Activated naive CD4-positive, alpha-beta T cell treated with anti-CD3 and anti-CD28 coated beads, Interleukin-2, amount 50 U/mL, for 24 hours (primary cell): Measurements from ENCODE around the gene LIPK.
"Not testable (repeated sequence)": the region's sequence is repeated elsewhere in the genome, so short reads cannot be mapped to it uniquely, and the experiment has no call there.

ENCODE experiments used
- H3K27ac Mint-ChIP-seq: one replicate; pipeline ENCODE4 v1.8.0; 2021; ENCODE audit warnings: mild to moderate bottlenecking, mixed read lengths
- H3K27me3 Mint-ChIP-seq: one replicate; pipeline ENCODE4 v1.8.0; 2021; ENCODE audit warnings: mixed read lengths
- H3K36me3 Mint-ChIP-seq: one replicate; pipeline ENCODE4 v1.8.0; 2021; ENCODE audit warnings: mixed read lengths
- H3K4me1 Mint-ChIP-seq: one replicate; pipeline ENCODE4 v1.8.0; 2021; ENCODE audit warnings: mixed read lengths
- H3K4me3 Mint-ChIP-seq: one replicate; pipeline ENCODE4 v1.8.0; 2021; ENCODE audit warnings: mild to moderate bottlenecking, mixed read lengths
- H3K9me3 Mint-ChIP-seq: one replicate; pipeline ENCODE4 v1.8.0; 2021; ENCODE audit warnings: mixed read lengths

Gene LIPK, protein sequence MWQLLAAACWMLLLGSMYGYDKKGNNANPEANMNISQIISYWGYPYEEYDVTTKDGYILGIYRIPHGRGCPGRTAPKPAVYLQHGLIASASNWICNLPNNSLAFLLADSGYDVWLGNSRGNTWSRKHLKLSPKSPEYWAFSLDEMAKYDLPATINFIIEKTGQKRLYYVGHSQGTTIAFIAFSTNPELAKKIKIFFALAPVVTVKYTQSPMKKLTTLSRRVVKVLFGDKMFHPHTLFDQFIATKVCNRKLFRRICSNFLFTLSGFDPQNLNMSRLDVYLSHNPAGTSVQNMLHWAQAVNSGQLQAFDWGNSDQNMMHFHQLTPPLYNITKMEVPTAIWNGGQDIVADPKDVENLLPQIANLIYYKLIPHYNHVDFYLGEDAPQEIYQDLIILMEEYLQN

GRCh38 chr10:88705958-88706357 lies at the start of gene LIPK:
Gene LIPK, plus strand, starts transcription at chr10:88706249. Its CDS starts 18,295 bp downstream, at chr10:88724544.
- no peaks in the 10 kb centered on the region for H3K36me3 Mint-ChIP-seq
- no peak within 1 kb of the TSS for H3K27ac Mint-ChIP-seq
- H3K9me3 Mint-ChIP-seq, result no peaks in the 10 kb centered on the region
- peaks cover 19% of the 10 kb centered on the region for H3K4me1 Mint-ChIP-seq
- no peak within 1 kb of the TSS for H3K4me3 Mint-ChIP-seq
- H3K27me3 Mint-ChIP-seq, result peaks cover 1% of the 10 kb centered on the region

DNA sequence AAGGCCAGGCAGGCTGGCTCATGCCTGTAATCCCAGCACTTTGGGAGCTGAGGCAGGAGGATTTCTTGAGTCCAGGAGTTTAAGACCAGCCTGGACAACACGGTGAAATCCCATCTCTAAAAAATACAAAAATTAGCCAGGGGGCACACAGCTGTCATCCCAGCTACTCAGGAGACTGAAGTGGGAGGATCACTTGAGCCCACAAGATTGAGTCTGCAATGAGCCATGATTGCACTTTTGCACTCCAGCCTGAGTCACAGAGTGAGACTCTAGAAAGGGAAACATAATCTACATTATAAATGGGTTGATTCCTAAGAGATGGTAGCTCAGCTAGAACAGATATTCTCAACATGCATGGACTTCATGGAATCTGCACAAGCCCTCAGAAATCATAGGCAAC lies 48.1 kb upstream of the LIPK start:
- Mint-ChIP-seq H3K9me3 (no peaks in the 10 kb centered on the region), H3K27me3 (peaks cover 7% of the 10 kb centered on the region), H3K27ac (no peak overlapping the region), H3K4me3 (no peak overlapping the region), H3K36me3 (no peaks in the 10 kb centered on the region), H3K4me1 (no peaks in the 10 kb centered on the region)

DNA sequence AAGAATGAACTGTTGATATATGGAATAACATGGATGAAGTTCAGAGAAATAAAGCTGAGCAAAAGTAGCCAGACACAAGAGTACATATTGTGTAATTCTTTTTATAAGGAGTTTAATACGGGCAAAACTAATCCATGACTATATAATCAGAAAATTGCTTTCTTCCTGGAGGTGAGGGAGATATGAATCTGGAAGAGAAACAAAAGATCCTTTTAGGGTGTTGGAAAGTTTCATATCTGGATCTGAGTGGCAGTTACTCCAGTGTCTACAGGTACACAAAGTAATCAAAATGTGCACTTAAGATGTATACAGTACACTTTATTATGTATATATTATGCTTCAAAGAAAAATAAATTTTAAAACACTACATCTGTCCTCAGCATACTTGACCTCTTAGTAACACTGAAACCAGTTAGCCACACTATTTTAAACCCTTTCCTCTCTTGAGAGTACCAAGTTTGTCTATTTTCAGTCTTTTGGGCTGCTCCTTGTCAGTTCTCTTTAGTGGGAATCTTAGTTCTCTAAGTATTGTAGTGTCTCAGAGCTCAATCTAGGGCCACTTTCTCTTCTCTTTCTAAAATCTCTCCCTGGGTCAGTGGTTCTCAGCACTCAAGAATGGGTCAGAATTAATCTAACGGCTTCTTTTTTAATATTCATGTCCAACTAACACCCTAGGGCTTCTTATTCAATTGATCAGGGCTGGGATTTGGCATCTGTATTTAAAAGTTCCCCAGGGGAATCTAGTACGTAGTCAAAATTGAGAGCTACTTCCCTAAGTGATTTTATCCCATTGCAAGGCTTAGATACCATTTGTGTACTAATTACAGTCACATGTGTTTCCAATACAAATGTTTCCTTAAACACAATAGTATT lies 46.1 kb upstream of the LIPK start:
- Mint-ChIP-seq H3K36me3 (no peaks in the 10 kb centered on the region), H3K27me3 (peaks cover 7% of the 10 kb centered on the region), H3K4me3 (no peak overlapping the region), H3K9me3 (no peaks in the 10 kb centered on the region), H3K4me1 (no peaks in the 10 kb centered on the region), H3K27ac (no peak overlapping the region)

DNA sequence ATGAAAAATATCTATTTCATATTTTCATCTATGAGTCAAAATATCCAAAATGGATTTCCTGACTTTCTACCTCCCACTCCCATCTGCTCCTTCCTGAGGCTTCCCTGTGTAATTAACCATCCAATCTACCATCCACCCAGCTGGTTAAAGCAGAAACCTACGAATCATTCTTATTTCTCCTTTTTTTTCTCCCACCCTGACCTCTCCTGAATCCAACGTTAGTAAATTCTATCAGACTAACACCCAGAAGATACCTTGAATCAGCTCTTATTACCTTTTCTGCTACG lies 45.5 kb upstream of the LIPK start:
- no peaks in the 10 kb centered on the region for H3K9me3 Mint-ChIP-seq
- H3K27me3 Mint-ChIP-seq, result peaks cover 7% of the 10 kb centered on the region
- no peaks in the 10 kb centered on the region for H3K36me3 Mint-ChIP-seq
- no peak overlapping the region for H3K27ac Mint-ChIP-seq
- no peaks in the 10 kb centered on the region for H3K4me1 Mint-ChIP-seq
- H3K4me3 Mint-ChIP-seq, result no peak overlapping the region

DNA sequence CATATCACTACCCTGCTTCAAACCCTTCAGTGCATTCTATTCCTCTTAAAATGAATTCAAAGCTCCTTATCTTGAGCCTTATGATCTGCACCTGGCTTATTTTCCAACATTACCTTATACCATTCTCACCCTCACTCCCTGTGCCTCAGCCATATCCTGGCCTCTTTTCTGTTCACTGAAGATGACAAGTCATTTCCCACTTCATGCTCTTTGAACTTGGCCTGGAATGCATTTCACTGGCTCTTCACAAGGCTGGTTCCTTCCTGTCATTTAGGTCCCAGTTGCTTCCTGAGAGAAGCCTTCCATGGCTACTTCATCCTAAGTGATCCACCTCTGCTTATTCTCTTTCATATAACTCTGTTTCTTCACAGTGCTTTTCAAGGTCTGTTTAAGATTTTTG lies 45.0 kb upstream of the LIPK start:
- no peak overlapping the region for H3K4me3 Mint-ChIP-seq
- H3K4me1 Mint-ChIP-seq, result no peaks in the 10 kb centered on the region
- H3K9me3 Mint-ChIP-seq, result no peaks in the 10 kb centered on the region
- H3K27me3 Mint-ChIP-seq, result peaks cover 7% of the 10 kb centered on the region
- no peaks in the 10 kb centered on the region for H3K36me3 Mint-ChIP-seq
- H3K27ac Mint-ChIP-seq, result no peak overlapping the region

- H3K36me3 Mint-ChIP-seq, result no peaks in the 10 kb centered on the region
- H3K27me3 Mint-ChIP-seq, result peaks cover 5% of the 10 kb centered on the region
- H3K4me3 Mint-ChIP-seq, result no peak overlapping the region
- H3K9me3 Mint-ChIP-seq, result no peaks in the 10 kb centered on the region
- no peak overlapping the region for H3K27ac Mint-ChIP-seq
- H3K4me1 Mint-ChIP-seq, result no peaks in the 10 kb centered on the region
Observed at GRCh38 chr10:88661577-88661976, 44.5 kb upstream of the LIPK start.

DNA sequence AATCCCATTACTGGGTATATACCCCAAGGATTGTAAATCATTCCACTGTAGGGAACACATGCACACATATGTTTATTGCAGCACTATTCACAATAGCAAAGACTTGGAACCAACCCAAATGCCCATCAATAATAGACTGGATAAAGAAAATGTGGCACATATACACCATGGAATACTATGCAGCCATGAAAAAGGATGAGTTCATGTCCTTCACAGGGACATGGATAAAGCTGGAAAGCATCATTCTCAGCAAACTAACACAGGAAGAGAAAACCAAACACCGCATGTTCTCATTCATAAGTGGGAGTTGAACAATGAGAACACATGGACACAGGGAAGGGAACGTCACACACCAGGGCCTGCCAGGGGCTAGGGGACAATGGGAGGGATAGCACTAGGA lies 42.9 kb upstream of the LIPK start:
- not testable (repeated sequence) for H3K4me1 Mint-ChIP-seq, H3K9me3 Mint-ChIP-seq, H3K4me3 Mint-ChIP-seq, H3K36me3 Mint-ChIP-seq, H3K27me3 Mint-ChIP-seq
- H3K27ac Mint-ChIP-seq, result peak overlapping the region; percentile 63

- Mint-ChIP-seq H3K4me1 (no peaks in the 10 kb centered on the region), H3K9me3 (no peaks in the 10 kb centered on the region), H3K4me3 (no peak within 1 kb of the TSS), H3K27me3 (peaks cover 4% of the 10 kb centered on the region), H3K27ac (peak within 1 kb of the TSS; percentile 63), H3K36me3 (no peaks in the 10 kb centered on the region)
Observed at GRCh38 chr10:88664142-88664541, 41.9 kb upstream of the LIPK start, which contains the start of gene LIPF. Gene LIPF, plus strand, starts transcription at chr10:88664442. Its CDS starts 2,856 bp downstream, at chr10:88667298.

DNA sequence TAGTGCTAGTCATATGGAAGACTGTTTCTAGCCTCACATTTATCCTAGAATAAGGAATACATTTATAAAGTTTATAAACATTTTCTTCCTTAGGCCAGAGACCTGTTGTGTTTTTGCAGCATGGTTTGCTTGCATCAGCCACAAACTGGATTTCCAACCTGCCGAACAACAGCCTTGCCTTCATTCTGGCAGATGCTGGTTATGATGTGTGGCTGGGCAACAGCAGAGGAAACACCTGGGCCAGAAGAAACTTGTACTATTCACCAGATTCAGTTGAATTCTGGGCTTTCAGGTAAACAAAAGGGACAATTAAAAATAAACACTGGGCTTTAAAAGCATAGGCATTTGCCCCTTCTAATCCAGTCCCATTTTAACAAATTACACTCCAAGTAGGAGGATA lies 37.6 kb upstream of the LIPK start:
- H3K36me3 Mint-ChIP-seq, result no peaks in the 10 kb centered on the region
- H3K4me1 Mint-ChIP-seq, result peaks cover 7% of the 10 kb centered on the region
- no peak overlapping the region for H3K27ac Mint-ChIP-seq
- H3K4me3 Mint-ChIP-seq, result no peak overlapping the region
- no peaks in the 10 kb centered on the region for H3K27me3 Mint-ChIP-seq
- H3K9me3 Mint-ChIP-seq, result no peaks in the 10 kb centered on the region

GRCh38 chr10:88670497-88670896 lies 35.6 kb upstream of the LIPK start:
- no peaks in the 10 kb centered on the region for H3K27me3 Mint-ChIP-seq
- no peaks in the 10 kb centered on the region for H3K9me3 Mint-ChIP-seq
- no peaks in the 10 kb centered on the region for H3K36me3 Mint-ChIP-seq
- H3K4me3 Mint-ChIP-seq, result no peak overlapping the region
- peak overlapping the region; percentile 1 for H3K27ac Mint-ChIP-seq
- peaks cover 7% of the 10 kb centered on the region for H3K4me1 Mint-ChIP-seq

- no peaks in the 10 kb centered on the region for H3K27me3 Mint-ChIP-seq
- H3K36me3 Mint-ChIP-seq, result no peaks in the 10 kb centered on the region
- no peaks in the 10 kb centered on the region for H3K9me3 Mint-ChIP-seq
- H3K4me3 Mint-ChIP-seq, result no peak overlapping the region
- H3K4me1 Mint-ChIP-seq, result peaks cover 7% of the 10 kb centered on the region
- H3K27ac Mint-ChIP-seq, result peak overlapping the region; percentile 9
Observed at GRCh38 chr10:88672041-88672440, 34.0 kb upstream of the LIPK start.

GRCh38 chr10:88676283-88677060 lies 29.6 kb upstream of the LIPK start:
- Mint-ChIP-seq H3K4me1 (no peaks in the 10 kb centered on the region), H3K27ac (no peak overlapping the region), H3K4me3 (no peak overlapping the region), H3K9me3 (no peaks in the 10 kb centered on the region), H3K36me3 (no peaks in the 10 kb centered on the region), H3K27me3 (peaks cover 1% of the 10 kb centered on the region)

- Mint-ChIP-seq H3K27ac (no peak overlapping the region), H3K36me3 (no peaks in the 10 kb centered on the region), H3K4me1 (no peaks in the 10 kb centered on the region), H3K27me3 (peaks cover 4% of the 10 kb centered on the region), H3K4me3 (no peak overlapping the region), H3K9me3 (no peaks in the 10 kb centered on the region)
Observed at GRCh38 chr10:88680958-88681357, 25.1 kb upstream of the LIPK start.

GRCh38 chr10:88682491-88682890 lies 23.6 kb upstream of the LIPK start:
- H3K4me1 Mint-ChIP-seq, result no peaks in the 10 kb centered on the region
- H3K27ac Mint-ChIP-seq, result no peak overlapping the region
- H3K27me3 Mint-ChIP-seq, result peaks cover 3% of the 10 kb centered on the region
- H3K4me3 Mint-ChIP-seq, result no peak overlapping the region
- no peaks in the 10 kb centered on the region for H3K36me3 Mint-ChIP-seq
- no peaks in the 10 kb centered on the region for H3K9me3 Mint-ChIP-seq

DNA sequence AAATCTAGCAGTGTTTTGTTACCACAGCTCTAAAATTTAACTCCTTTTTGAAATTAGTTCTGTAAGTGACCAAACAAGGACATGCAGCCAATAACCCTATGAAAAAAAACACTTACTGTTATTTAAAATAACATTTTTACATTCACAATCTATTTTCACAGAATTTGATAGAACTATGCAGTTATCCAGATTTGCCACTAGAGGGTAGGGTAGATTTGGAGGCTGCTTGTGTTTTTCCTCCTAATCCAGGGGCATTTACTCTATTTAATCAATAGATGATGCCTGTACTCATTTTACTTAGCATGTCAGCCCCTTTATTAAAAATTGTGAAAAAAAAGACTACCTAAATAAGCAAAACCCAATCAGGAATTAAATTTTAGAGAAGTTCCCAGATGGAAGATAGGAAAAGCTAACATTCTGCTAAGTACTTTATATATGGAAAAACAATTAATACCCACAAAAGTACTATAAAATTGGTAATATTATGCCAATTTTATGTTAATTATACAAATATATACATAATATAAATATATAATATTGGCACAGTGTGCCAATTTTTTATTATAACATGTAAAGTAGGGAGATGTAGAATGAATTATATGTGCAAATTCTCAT lies 18.1 kb upstream of the LIPK start:
- Mint-ChIP-seq H3K4me3 (no peak overlapping the region), H3K27me3 (peaks cover 2% of the 10 kb centered on the region), H3K36me3 (no peaks in the 10 kb centered on the region), H3K9me3 (no peaks in the 10 kb centered on the region), H3K27ac (no peak overlapping the region), H3K4me1 (no peaks in the 10 kb centered on the region)
